Measurements from ENCODE around the gene RAB3B.

Gene RAB3B

GRCh38 chr1:51915951-51916350 lies 74.5 kb downstream of the RAB3B start:
- DNase-seq (ENCODE audit: low spot score): no peak
- H2AK5ac ChIP-seq (ENCODE audit: low read depth, low read length): no peak overlapping the region
- WGBS, 2 donors (ENCODE audit: extremely low coverage in 2 of 2, insufficient read length in 2 of 2, insufficient replicate concordance in 1 of 2): no CpG with 5 or more reads among the region's 3 CpGs
- H3K4me2 ChIP-seq (ENCODE audit: insufficient read depth, low read length, poor library complexity, severe bottlenecking): no peak overlapping the region
- no peak overlapping the region for H3K14ac ChIP-seq (ENCODE audit: low read length)
- no peak overlapping the region for H2BK5ac ChIP-seq (ENCODE audit: low read length)
- H3K18ac ChIP-seq (ENCODE audit: low read length): no peak overlapping the region
- no peak overlapping the region for H3K4ac ChIP-seq (ENCODE audit: low read length)
- H3K9ac ChIP-seq (ENCODE audit: low read depth, low read length, poor library complexity): no peak overlapping the region
- no peak overlapping the region for H4K8ac ChIP-seq (ENCODE audit: low read depth, low read length)
- no peak overlapping the region for H2BK120ac ChIP-seq (ENCODE audit: low read depth, low read length)
- no peaks in the 10 kb centered on the region for H3K79me1 ChIP-seq (ENCODE audit: low read depth, low read length)
- H3K27ac ChIP-seq (replicated peaks; ENCODE audit: low read length): no peak overlapping the region
- H3K4me3 ChIP-seq (ENCODE audit: low read length in 2 of 2): no peak overlapping the region
- H2BK12ac ChIP-seq (ENCODE audit: low read length): no peak overlapping the region
- H4K91ac ChIP-seq (ENCODE audit: low read depth, low read length, poor library complexity): no peak overlapping the region
- no peaks in the 10 kb centered on the region for H3K9me3 ChIP-seq (replicated peaks in 1 of 2; ENCODE audit: control insufficient read depth in 2 of 2, insufficient read depth in 1 of 2, low read depth in 1 of 2, low read length in 2 of 2)
- no peak overlapping the region for H3K23ac ChIP-seq (ENCODE audit: low read depth, low read length, poor library complexity)
- H3K36me3 ChIP-seq (replicated peaks in 1 of 2; ENCODE audit: control insufficient read depth in 2 of 2, insufficient read depth in 2 of 2, low read length in 2 of 2): no peaks in the 10 kb centered on the region
- H2AFZ ChIP-seq (ENCODE audit: low read length): no peak overlapping the region
- H2BK15ac ChIP-seq (ENCODE audit: low read length): no peak overlapping the region
- H3K4me1 ChIP-seq (ENCODE audit: control insufficient read depth in 2 of 2, insufficient read depth in 1 of 2, low read depth in 1 of 2, low read length in 2 of 2): peaks cover 12% of the 10 kb centered on the region in 2 donors
- peaks cover 0 to 75% (median 0%) of the 10 kb centered on the region in 3 experiments for H3K27me3 ChIP-seq (ENCODE audit: control insufficient read depth in 3 of 3, insufficient read depth in 3 of 3, low read depth in 1 of 3, low read length in 3 of 3)

GRCh38 chr1:51912881-51913280 lies 77.6 kb downstream of the RAB3B start:
- no CpG with 5 or more reads among the region's 7 CpGs for WGBS, 2 donors (ENCODE audit: extremely low coverage in 2 of 2, insufficient read length in 2 of 2, insufficient replicate concordance in 1 of 2)
- no peak overlapping the region for H2AK5ac ChIP-seq (ENCODE audit: low read depth, low read length)
- H3K9ac ChIP-seq (ENCODE audit: low read depth, low read length, poor library complexity): no peak overlapping the region
- no peak for DNase-seq (ENCODE audit: low spot score)
- H3K79me1 ChIP-seq (ENCODE audit: low read depth, low read length): no peaks in the 10 kb centered on the region
- no peak overlapping the region for H3K4me2 ChIP-seq (ENCODE audit: insufficient read depth, low read length, poor library complexity, severe bottlenecking)
- no peaks in the 10 kb centered on the region for H3K36me3 ChIP-seq (replicated peaks in 1 of 2; ENCODE audit: control insufficient read depth in 2 of 2, insufficient read depth in 2 of 2, low read length in 2 of 2)
- H3K27ac ChIP-seq (replicated peaks; ENCODE audit: low read length): no peak overlapping the region
- no peak overlapping the region for H3K18ac ChIP-seq (ENCODE audit: low read length)
- no peak overlapping the region for H4K91ac ChIP-seq (ENCODE audit: low read depth, low read length, poor library complexity)
- no peak overlapping the region for H2BK120ac ChIP-seq (ENCODE audit: low read depth, low read length)
- H3K4ac ChIP-seq (ENCODE audit: low read length): no peak overlapping the region
- no peak overlapping the region for H4K8ac ChIP-seq (ENCODE audit: low read depth, low read length)
- H3K4me3 ChIP-seq (ENCODE audit: low read length in 2 of 2): no peak overlapping the region
- no peak overlapping the region for H2BK15ac ChIP-seq (ENCODE audit: low read length)
- no peak overlapping the region for H2AFZ ChIP-seq (ENCODE audit: low read length)
- peaks cover 0 to 2% of the 10 kb centered on the region in 2 donors for H3K4me1 ChIP-seq (ENCODE audit: control insufficient read depth in 2 of 2, insufficient read depth in 1 of 2, low read depth in 1 of 2, low read length in 2 of 2)
- H2BK12ac ChIP-seq (ENCODE audit: low read length): no peak overlapping the region
- no peak overlapping the region for H2BK5ac ChIP-seq (ENCODE audit: low read length)
- H3K23ac ChIP-seq (ENCODE audit: low read depth, low read length, poor library complexity): no peak overlapping the region
- no peak overlapping the region for H3K14ac ChIP-seq (ENCODE audit: low read length)
- H3K27me3 ChIP-seq (ENCODE audit: control insufficient read depth in 3 of 3, insufficient read depth in 3 of 3, low read depth in 1 of 3, low read length in 3 of 3): peaks cover 0 to 82% (median 0%) of the 10 kb centered on the region in 3 experiments
- no peaks in the 10 kb centered on the region for H3K9me3 ChIP-seq (replicated peaks in 1 of 2; ENCODE audit: control insufficient read depth in 2 of 2, insufficient read depth in 1 of 2, low read depth in 1 of 2, low read length in 2 of 2)

GRCh38 chr1:51910221-51911000 lies 80.1 kb downstream of the RAB3B start:
- H3K18ac ChIP-seq (ENCODE audit: low read length): no peak overlapping the region
- H3K4me1 ChIP-seq (ENCODE audit: control insufficient read depth in 2 of 2, insufficient read depth in 1 of 2, low read depth in 1 of 2, low read length in 2 of 2): peaks cover 0 to 5% of the 10 kb centered on the region in 2 donors
- no peak overlapping the region for H3K23ac ChIP-seq (ENCODE audit: low read depth, low read length, poor library complexity)
- H3K4me2 ChIP-seq (ENCODE audit: insufficient read depth, low read length, poor library complexity, severe bottlenecking): no peak overlapping the region
- no peak overlapping the region for H4K8ac ChIP-seq (ENCODE audit: low read depth, low read length)
- H3K4ac ChIP-seq (ENCODE audit: low read length): no peak overlapping the region
- no peaks in the 10 kb centered on the region for H3K9me3 ChIP-seq (replicated peaks in 1 of 2; ENCODE audit: control insufficient read depth in 2 of 2, insufficient read depth in 1 of 2, low read depth in 1 of 2, low read length in 2 of 2)
- H3K79me1 ChIP-seq (ENCODE audit: low read depth, low read length): no peaks in the 10 kb centered on the region
- no CpG with 5 or more reads among the region's 4 CpGs for WGBS, 2 donors (ENCODE audit: extremely low coverage in 2 of 2, insufficient read length in 2 of 2, insufficient replicate concordance in 1 of 2)
- H3K4me3 ChIP-seq (ENCODE audit: low read length in 2 of 2): no peak overlapping the region
- H3K36me3 ChIP-seq (replicated peaks in 1 of 2; ENCODE audit: control insufficient read depth in 2 of 2, insufficient read depth in 2 of 2, low read length in 2 of 2): no peaks in the 10 kb centered on the region
- no peak overlapping the region for H2AFZ ChIP-seq (ENCODE audit: low read length)
- peaks cover 0 to 77% (median 0%) of the 10 kb centered on the region in 3 experiments for H3K27me3 ChIP-seq (ENCODE audit: control insufficient read depth in 3 of 3, insufficient read depth in 3 of 3, low read depth in 1 of 3, low read length in 3 of 3)
- no peak overlapping the region for H2BK5ac ChIP-seq (ENCODE audit: low read length)
- no peak overlapping the region for H3K9ac ChIP-seq (ENCODE audit: low read depth, low read length, poor library complexity)
- H3K27ac ChIP-seq (replicated peaks; ENCODE audit: low read length): no peak overlapping the region
- no peak overlapping the region for H3K14ac ChIP-seq (ENCODE audit: low read length)
- H2BK12ac ChIP-seq (ENCODE audit: low read length): no peak overlapping the region
- H2BK15ac ChIP-seq (ENCODE audit: low read length): no peak overlapping the region
- H2BK120ac ChIP-seq (ENCODE audit: low read depth, low read length): no peak overlapping the region
- DNase-seq (ENCODE audit: low spot score): no peak
- no peak overlapping the region for H2AK5ac ChIP-seq (ENCODE audit: low read depth, low read length)
- no peak overlapping the region for H4K91ac ChIP-seq (ENCODE audit: low read depth, low read length, poor library complexity)

- no CpG with 5 or more reads among the region's 2 CpGs for WGBS, 2 donors (ENCODE audit: extremely low coverage in 2 of 2, insufficient read length in 2 of 2, insufficient replicate concordance in 1 of 2)
- Histone ChIP-seq H3K9me3 (replicated peaks in 1 of 2; ENCODE audit: control insufficient read depth in 2 of 2, insufficient read depth in 1 of 2, low read depth in 1 of 2, low read length in 2 of 2) (no peaks in the 10 kb centered on the region), H3K9ac (ENCODE audit: low read depth, low read length, poor library complexity) (no peak overlapping the region), H3K79me1 (ENCODE audit: low read depth, low read length) (no peaks in the 10 kb centered on the region), H4K91ac (ENCODE audit: low read depth, low read length, poor library complexity) (no peak overlapping the region), H3K4ac (ENCODE audit: low read length) (no peak overlapping the region), H3K14ac (ENCODE audit: low read length) (no peak overlapping the region), H2BK12ac (ENCODE audit: low read length) (no peak overlapping the region), H2AFZ (ENCODE audit: low read length) (no peak overlapping the region), H3K23ac (ENCODE audit: low read depth, low read length, poor library complexity) (no peak overlapping the region), H3K27me3 (ENCODE audit: control insufficient read depth in 3 of 3, insufficient read depth in 3 of 3, low read depth in 1 of 3, low read length in 3 of 3) (peaks cover 0 to 72% (median 0%) of the 10 kb centered on the region in 3 experiments), H2BK15ac (ENCODE audit: low read length) (no peak overlapping the region), H3K27ac (replicated peaks; ENCODE audit: low read length) (no peak overlapping the region), H3K18ac (ENCODE audit: low read length) (no peak overlapping the region), H3K4me1 (ENCODE audit: control insufficient read depth in 2 of 2, insufficient read depth in 1 of 2, low read depth in 1 of 2, low read length in 2 of 2) (peaks cover 0 to 5% of the 10 kb centered on the region in 2 donors), H3K36me3 (replicated peaks in 1 of 2; ENCODE audit: control insufficient read depth in 2 of 2, insufficient read depth in 2 of 2, low read length in 2 of 2) (no peaks in the 10 kb centered on the region), H4K8ac (ENCODE audit: low read depth, low read length) (no peak overlapping the region), H2AK5ac (ENCODE audit: low read depth, low read length) (no peak overlapping the region), H3K4me2 (ENCODE audit: insufficient read depth, low read length, poor library complexity, severe bottlenecking) (no peak overlapping the region), H3K4me3 (ENCODE audit: low read length in 2 of 2) (no peak overlapping the region), H2BK120ac (ENCODE audit: low read depth, low read length) (no peak overlapping the region), H2BK5ac (ENCODE audit: low read length) (no peak overlapping the region)
- no peak for DNase-seq (ENCODE audit: low spot score)
Observed at GRCh38 chr1:51908499-51908898, 82.0 kb downstream of the RAB3B start.
